Kidney capillary endothelial cell (primary cell): ENCODE results near the gene ALK.

Experiments used
- DNase-seq: peaks from one replicate; pipeline ENCODE4 v3.0.0-alpha.2; 2018; ENCODE audit warnings: low spot score

The ALK gene

DNA sequence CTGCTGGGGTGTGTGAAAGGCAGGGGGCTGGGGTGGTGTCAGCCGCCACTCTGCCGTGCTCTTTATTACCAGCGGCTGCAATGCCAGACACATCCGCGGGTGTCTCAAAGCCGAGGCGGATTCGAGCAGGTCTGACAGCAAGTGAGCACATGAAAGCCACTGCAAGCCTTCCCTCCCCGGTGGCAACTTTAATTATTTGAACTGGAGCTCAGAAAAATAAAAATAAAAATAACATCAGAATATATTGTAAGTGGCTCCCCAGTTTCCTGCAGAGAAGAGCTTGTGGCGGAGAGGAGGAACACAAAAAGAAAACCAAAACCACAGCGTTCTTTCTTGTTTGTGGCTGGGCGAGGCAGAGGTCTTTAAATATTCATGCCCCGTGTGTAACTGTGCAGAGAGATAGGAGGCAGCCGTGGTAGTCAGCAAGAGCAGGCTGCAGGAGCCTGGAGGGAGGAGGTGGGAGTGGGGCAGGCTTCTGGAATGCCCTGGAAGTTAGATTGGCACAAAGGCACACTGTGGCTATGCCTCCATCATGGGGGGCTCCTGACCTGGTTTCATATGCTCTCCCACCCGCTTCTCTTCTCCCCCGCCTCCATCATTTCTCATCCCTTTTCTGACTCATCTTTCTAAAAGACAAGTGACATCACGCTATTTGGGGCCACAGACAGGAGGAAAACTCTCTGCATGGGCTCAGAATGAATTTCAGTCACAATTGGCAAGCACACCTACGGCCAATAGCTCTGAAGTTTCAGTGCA is 606.4 kb downstream of the ALK start:
- DNase-seq = no peak

DNA sequence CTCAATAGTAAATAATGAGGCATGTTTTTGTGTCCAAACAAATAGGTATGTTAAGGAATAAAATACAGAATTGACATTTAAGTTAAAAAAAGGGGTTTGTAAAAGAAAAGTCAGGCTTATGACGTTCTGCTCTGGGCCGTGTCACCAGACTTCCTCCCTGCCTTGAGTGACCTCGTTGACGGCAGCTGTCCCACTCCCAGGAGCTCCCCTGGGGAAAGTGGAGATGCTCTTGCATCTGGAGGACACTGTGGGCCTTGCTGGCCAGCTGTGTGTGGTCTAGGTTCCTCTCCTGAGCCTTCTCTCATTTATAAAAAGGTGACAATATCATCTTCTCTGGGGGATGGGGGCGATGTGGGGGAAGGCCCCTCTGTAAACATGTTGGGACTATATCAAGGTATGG is 609.9 kb downstream of the ALK start:
- no peak for DNase-seq

DNA sequence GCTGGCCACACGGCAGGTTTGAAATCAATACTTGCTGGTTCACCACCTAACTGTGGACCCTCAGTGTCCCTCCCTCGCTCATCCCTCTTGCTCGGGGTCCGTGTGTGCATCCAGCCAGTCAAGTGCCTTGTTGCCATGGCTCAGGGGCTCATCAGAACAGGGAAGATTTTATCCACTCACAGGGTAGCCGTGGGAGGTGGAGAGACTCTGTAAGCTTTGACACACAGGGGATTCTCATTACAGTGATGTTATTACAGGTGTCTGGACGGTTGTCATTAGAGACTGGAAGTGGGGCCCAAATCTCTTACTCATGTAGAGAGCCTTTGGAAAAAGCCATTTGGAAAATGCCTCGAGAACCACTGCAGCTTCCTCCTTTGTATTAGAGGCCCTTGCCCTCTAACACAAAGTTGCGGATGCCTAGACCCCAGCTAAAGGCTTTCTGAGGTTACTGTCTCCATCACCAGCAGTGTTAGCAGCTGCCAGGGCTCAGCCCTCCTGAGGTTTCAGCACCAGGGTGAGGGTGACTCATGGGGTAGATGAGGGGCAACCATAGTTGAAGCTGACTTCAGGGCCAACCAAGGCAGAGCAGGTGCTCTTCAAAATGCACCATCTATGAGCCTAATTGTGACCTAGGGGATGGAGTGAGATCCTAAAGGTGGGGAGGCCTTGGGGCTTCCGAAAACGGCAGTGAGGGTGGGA is 610.6 kb downstream of the ALK start:
- DNase-seq = no peak

DNA sequence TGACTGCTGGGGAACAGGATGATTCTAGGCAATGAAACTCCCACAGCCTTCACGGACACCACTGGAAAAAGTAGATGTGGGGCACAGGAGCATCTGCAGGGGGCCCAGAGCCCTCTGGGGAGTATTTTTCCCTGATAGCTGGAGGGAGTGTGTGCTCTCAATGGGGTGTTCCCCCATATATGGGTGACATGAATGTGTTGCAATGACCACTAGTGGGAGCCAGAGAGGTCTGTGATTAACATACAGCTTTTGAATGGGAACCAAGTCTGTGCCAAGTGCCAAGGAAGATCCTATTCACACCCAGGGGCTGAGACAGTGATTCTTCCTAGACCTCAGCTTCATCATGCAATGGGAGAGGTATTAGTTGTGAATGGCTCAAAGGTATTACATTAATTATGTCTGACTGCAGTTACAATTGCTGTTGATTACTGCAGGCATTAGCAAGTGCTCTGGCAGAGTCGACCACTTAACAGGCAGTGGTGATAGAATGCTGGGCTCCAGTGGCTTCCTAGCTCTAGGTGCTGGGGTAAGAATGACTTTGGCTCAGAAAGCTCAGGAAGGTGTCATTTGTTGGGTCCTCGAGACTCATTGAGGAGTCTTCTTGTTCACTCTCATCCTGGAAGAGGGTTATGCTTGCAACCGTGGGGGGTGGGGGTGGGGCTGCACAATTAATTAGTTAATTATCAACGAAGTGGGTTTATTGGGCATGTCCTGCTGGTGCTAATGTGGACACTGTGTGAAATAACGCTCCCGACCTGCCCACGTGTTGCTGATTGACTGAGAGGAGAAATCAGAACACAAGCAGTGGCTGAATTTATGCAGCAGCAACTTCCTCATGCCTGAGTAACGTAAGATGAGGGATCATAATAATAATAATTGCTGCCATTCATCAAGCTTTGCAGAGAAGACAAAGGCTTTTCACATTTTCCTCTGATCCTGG is 612.0 kb downstream of the ALK start:
- DNase-seq = peak; percentile 57

DNA sequence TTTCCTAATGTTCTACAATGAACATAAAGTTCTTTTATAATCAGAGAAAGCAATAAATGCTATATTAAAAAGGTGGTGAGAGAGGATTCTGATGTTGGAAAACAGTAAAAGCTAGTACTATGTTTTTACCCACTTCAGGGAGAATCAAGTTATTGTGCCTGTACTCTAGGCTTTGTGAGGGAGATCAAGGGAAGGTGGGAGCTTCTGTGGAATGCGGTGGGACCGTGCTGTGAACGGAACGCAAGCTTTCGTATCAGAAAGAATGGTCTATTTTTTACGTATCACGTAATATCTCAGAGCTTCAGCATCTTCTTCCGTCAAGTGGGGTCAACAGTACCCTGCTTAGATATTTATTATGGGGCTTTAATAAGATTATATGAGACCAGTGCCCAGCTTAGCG is 613.0 kb downstream of the ALK start:
- DNase-seq = no peak

DNA sequence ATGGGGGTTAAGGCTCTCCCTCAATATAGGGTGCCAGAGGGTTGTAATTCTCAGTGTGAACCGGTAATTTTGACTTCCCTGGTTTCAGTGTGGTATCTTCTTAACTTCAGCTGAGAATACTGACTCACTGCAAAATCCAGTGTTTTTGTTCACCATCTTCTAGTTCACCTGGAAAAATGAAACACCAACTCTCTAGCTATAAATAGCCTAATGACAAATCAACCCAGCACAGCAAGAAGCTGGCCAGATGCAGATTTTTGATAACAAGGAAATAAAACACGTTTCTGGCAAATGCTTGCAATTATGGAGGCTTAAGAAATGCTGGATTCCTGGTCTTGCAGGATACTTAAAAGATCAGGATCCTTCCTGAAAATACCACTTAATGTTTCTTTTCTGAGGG is 613.9 kb downstream of the ALK start:
- DNase-seq = no peak

DNA sequence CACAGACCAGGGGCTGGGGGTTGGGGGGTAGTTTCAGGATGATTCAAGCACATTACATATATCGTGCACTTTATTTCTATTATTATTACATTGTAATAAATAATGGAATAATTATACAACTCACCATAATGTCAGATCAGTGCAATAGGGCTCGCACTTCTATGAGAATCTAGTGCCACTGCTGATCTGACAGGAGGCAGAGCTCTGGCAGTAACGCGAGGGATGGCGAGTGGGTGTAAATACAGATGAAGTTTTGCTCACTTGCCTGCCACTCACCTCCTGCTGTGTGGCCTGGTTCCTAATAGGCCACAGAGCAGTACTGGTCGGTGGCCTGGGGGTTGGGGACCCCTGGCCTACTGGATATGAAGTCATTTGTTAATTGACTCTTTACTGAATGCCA is 615.6 kb downstream of the ALK start:
- no peak for DNase-seq

DNA sequence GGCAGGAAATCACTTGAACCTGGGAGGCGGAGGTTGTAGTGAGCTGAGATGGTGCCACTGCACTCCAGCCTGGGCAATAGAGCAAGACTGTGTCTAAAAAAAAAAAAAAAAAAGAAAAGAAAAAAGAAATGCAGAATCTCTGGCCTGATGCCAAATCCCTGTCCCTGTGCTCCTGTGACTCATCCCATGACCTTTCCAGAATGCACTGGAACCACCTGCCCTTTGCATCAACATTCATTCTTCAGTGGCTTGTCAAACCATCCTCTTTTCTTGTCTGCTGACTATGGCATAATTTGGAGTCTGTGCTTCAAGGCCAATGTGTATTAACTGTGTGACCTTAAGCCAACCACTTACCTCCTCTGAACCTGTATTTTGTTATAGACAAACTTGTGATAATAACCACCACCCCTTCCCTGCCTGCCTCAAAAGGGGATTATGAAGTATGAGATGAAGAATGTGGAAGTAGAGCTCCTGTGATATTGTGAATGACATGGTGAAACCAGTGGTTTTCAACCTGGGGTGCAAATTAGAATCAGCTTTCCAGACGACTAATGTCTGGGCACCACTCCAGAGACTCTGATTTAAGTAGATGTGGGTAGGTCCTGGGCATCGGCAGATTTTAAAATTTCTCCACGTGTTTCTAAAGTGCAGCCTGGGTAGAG is 616.9 kb downstream of the ALK start:
- no peak for DNase-seq

DNA sequence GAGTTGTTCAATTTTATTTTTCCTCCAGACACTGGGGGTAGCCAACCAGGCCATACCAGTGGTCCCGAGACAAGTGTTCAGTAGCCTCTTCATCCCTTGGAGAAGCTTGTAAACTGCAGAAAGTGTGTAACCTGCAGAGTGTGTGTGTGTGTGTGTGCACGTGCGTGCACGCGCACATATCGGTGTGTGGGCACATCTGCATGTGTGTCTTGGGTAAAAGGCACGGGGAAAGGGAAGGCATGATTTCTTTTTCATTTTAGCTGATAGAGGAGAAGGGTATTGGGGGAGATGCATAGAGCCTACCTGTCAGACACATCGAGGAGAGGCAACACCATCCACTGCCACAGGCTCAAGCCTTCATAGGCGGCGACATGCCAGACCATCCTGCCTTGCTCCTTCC is 624.8 kb downstream of the ALK start:
- no peak for DNase-seq

DNA sequence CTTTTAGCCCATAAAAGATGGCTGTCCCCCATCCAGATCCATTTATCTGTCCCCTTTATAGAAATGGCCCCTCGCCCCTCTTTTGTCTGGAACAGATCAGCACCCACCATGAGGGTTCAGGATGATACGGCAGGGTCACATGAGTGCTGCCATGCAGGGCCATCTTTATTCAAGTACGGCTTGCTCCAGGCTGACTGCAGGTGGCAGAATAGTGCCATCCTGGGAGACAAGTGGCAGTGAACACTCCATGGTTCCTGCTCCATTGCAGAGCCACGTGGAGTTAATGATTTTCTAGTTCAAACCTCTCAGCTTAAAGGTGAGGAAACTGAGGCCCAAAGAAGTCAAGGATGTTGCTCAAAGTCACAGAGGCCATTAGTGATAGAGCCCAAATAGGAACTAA is 625.5 kb downstream of the ALK start:
- DNase-seq = no peak

DNA sequence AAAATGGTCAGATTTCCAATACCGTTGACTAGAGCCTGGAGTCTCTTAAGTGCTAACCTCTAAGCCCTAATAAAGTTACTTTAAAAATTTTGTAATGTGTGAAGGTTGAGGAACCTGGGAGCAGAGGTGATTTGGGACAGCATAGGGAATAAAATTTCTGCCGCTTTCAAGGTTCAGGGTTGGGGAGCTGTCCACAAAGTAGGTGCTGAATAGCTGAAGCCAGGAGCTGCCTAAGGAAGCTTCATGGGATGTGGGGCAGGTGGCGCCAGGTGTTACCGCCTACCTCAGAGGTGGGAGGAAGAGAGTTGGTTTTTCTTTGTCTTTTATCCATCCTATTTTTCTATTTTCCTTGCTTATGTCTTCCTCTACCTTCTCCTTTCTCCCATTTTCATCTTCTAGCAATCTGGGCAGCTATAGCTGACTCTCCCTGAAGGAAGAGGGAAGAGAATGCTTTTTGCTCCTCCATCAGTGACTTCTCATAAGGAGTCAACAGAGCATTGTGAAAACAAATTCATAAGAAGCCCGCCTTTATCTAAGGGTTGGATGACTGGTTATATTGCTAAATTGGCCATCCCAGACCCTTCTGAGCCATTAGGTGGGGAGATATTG is 627.5 kb downstream of the ALK start:
- DNase-seq = peak; percentile 18

DNA sequence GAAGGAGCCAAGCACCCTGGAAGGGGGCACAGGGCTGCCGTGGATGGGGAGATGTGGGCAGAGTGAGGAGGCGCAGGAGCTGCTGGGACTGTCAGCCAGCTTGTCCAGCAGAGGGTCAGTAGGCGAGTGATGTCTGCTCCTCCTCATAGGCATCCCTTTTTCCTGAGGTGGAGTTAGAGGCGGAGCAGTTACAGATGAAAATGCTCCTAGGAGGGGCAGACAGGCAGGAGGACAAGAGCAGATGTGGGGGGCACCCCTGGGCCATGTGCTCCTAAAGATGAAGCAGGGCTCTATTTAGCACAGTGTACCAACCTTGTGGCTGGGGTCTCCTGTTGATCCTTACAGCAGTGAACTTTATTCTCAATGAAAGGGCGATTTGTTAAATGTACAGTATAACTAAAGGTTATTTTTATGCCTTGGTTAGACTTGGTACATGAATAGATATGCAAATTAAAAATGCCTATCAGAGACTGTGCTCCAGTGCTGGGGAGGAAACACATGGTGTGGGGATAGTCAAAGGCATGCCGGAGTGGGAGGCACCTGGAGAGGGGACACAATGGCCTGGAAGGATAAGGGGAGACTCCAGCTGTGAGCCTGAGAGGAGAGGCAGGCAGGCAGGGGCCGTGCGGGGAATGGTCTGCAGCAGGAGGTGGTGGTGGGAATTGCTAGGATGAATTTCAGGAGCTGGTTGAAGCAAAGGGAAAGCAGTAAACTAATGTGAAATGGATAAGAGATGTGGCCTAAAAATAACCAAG is 630.9 kb downstream of the ALK start:
- DNase-seq = no peak

DNA sequence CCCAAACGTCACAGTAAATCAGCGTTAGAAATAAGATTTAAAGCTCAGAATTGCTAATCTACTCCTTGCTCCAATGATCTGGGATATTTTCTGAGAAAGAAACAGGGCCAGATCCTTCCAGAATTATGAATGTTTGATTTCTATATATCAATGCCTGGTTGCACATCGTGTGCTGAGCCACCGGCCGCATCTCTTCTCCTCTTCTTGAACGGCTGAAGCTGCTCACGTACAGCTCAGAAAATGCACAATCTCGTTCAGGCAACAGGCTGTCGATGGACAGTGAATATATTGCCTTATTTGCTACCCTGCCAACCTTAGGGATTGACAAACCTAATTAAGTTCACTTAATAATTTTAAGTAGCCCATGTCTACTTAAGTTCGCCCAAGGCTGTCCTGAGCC is 636.7 kb downstream of the ALK start:
- DNase-seq = no peak

DNA sequence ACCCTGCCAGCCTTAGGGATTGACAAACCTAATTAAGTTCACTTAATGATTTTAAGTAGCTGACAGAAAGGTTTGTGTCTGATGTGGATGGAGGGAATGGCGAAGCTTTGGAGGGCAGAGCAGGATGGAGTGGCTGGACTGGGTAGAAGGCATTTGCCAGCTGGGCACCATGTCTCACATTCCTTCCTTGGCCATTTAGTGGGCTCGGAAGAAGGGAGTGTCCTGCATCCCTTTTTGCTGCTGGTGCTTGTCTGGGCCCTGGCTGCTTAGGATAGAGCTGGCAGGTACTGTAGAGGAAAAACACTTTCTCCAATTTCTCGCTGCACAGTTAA is 639.5 kb downstream of the ALK start:
- DNase-seq = no peak

DNA sequence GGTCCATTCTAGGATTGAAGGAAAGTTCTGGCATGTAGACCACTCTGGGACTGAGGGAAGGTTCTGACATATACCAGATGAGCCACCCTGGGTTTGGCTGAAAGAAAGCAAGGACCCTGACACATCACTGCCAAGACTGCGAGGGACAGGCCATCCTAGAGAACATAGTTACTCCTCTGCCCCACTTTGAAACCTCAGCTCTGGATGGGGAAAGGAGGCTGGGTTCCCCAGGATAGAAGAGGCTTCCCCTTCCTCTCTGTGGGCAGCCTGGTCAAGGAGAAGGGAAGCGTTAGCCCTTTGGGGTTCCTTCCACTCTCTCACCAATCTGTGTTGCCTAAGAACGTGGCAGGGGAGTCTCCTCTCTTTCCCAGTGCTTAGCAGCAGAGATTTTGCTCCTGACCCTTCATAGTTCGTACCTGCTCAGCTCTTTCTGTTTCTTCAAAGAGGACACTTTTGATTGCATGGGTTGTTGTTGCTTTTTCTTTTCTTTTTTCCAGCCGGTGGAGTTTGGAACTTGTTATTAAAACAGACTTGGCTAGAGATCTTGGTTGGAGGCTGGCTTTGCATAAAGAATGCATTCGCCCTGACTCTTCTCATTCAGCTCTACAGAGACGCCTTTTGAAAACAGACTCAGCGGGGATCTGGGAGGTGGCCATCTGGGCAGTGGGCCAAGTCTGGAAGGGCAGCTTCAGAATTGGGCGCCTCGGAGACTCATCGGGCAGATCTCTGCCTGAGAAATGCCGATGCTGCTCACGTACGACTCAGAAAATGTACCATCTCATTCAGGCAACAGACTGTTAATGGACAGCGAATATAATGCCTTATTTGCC is 640.1 kb downstream of the ALK start:
- no peak for DNase-seq

DNA sequence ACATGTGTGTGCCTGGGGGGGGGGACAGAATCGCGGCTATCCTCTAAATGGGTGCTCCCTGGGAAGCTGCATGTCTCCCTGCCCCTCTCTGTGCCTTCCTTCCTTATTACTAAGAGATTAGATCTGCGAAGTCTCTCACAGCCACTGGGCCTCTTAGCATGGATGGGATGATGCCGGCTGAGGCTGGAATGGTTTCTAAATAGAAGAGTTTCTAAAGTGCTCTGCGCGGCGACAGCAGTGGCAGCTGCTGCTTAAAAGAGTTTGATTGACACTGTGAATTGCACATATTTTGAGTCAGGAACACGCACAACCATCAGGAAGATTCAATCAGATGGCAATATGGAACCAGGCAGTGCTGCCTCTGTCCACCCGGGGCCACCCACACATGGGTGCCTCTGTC is 642.4 kb downstream of the ALK start:
- DNase-seq = no peak

DNA sequence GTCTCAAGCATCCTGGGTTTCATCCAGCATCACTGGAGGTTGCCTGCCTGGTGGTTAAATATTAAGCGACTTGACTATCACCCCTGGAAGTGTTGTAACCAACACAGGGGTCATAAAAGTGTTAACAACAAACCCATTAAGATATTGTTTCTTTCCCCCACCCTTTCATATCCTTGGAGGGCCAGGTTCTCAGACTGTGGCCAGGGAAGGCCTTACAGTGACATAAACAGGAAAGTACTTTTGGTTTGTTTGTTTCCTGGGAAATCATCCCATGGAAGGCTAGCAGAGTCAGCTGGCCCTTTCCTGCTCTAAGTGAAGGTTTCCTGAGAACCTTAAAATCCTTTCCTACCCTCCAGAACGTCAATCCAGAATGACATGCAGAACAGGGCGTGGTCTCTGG is 645.2 kb downstream of the ALK start:
- DNase-seq = no peak

DNA sequence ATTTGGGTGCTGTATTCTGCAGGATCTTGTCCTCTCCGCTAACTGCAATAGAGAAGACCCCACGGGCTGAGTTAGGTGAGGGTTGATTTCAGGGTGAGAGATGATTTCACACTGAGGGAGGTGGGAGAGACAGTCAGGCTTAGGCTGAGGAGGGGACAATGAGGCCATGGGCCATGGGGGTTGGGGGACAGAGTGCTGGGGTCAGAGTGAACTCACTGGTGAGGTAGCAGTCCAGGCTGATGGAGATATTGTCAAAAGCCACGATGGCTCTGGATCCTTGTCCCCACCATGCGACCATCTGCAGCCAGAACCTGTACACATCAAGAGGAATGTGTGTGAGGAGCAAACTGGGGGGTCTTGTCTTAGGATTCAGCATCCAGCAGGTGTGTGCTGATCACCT is 646.2 kb downstream of the ALK start:
- DNase-seq = no peak

DNA sequence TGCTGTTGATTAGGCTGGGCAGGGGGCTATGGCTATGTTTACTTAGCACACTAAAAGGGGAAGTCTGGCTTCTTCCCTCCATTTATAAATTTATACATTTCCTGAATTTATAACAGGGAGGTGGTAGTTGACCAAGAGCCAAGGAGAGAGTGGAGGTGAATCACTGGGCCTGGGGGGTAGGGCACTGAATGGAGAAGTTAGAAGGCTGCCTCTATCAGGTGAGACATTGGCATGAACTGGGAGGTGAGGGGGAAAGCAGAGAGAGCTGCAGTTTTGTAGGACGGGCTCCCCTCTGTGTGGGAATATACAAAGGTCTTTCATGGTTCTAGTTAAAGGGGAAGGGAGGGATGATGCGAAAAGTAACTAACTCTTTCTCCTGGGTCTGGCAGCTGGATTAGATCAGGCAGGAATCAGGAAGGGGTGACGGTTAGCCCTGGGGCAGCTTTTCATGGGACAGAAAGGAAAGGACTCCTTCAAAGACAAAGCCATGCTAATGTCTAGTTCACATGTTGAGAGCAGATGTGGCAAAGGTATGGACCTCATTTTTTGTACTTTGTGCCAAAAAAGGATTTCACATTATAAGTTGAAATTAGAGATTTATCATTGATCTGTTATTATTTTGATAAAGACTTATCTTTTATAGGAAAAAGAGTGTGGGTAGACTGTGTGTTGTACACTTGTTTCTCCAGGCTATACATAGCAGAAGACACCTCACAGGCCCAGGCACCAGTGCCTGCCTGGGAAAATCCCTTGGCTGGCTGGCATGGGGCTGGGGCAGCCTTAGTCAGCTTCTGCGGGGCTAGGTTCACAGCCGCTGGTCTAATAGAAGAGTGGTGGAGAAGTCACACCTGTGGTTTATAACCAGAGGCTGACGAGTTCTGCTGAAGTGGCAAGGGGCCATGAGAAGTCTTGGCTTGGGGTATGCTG is 647.4 kb downstream of the ALK start:
- no peak for DNase-seq
